Fibroblast of lung (primary cell): ENCODE results near the gene PPM1H. TPM values are rescaled to one million over a fixed set of nuclear protein-coding genes. Genes with fewer than 3 reads are reported as not detected.

Experiments
- DNase-seq, 2 donors: peaks; one replicate each; pipeline versions ENCODE4 v3.0.0 to v3.0.0-alpha.2; 2010; ENCODE audit warnings: low read depth in 2 of 2
- H2AFZ ChIP-seq: 2 replicates; pipeline ENCODE4 v1.5.1; 2012; ENCODE audit warnings: low read length, control low read depth, inconsistent platforms
- H3K27ac ChIP-seq: 2 replicates; pipeline ENCODE4 v1.5.1; 2011; ENCODE audit warnings: low read length, control low read depth; ENCODE audit not compliant: insufficient read depth
- H3K27me3 ChIP-seq: 2 replicates; pipeline ENCODE4 v1.5.1; 2011; ENCODE audit warnings: mild to moderate bottlenecking, low read length; ENCODE audit not compliant: control insufficient read depth, insufficient read depth
- H3K36me3 ChIP-seq: 2 replicates; pipeline ENCODE4 v1.5.1; 2011; ENCODE audit warnings: low read length; ENCODE audit not compliant: control insufficient read depth, insufficient read depth
- H3K4me1 ChIP-seq: 2 replicates; pipeline ENCODE4 v1.5.1; 2011; ENCODE audit warnings: low read length; ENCODE audit not compliant: control insufficient read depth, insufficient read depth; ENCODE audit errors: extremely low read depth
- H3K4me2 ChIP-seq: 2 replicates; pipeline ENCODE4 v1.5.1; 2011; ENCODE audit warnings: low read length, control low read depth; ENCODE audit not compliant: insufficient read depth; ENCODE audit errors: extremely low read depth
- H3K4me3 ChIP-seq, 4 experiments: fragments of 200-600 bp in 1 of 4; sonication (generic) in 1 of 4; replicated peaks in 1 of 4; 2 replicates each; pipeline ENCODE4 v1.5.1; 2011 to 2016; ENCODE audit warnings: low read length in 4 of 4, low read depth in 3 of 4, mild to moderate bottlenecking in 3 of 4, control low read depth in 2 of 4, inconsistent platforms in 1 of 4, mixed read lengths in 1 of 4; ENCODE audit not compliant: insufficient read depth in 1 of 4; ENCODE audit errors: control extremely low read depth in 1 of 4
- H3K79me2 ChIP-seq: 2 replicates; pipeline ENCODE4 v1.5.1; 2012; ENCODE audit warnings: mild to moderate bottlenecking, low read length, inconsistent platforms; ENCODE audit not compliant: control insufficient read depth, insufficient read depth
- H3K9ac ChIP-seq: 2 replicates; pipeline ENCODE4 v1.5.1; 2011; ENCODE audit warnings: mild to moderate bottlenecking, low read length, control low read depth; ENCODE audit not compliant: insufficient read depth
- H3K9me3 ChIP-seq: 2 replicates; pipeline ENCODE4 v1.5.1; 2012; ENCODE audit warnings: low read depth, low read length; ENCODE audit not compliant: control insufficient read depth, insufficient read depth
- H4K20me1 ChIP-seq: 2 replicates; pipeline ENCODE4 v1.5.1; 2011; ENCODE audit warnings: low read length; ENCODE audit not compliant: control insufficient read depth, insufficient read depth; ENCODE audit errors: extremely low read depth
- CTCF ChIP-seq, 2 donors: IDR thresholded peaks in 1 of 2; conservative IDR thresholded peaks in 1 of 2; 1 replicate in 1 of 2; 2 replicates in 1 of 2; pipeline ENCODE4 v1.5.1; 2011 to 2012; ENCODE audit warnings: low read length in 2 of 2, control low read depth in 1 of 2, inconsistent platforms in 1 of 2, low read depth in 1 of 2, mild to moderate bottlenecking in 1 of 2
- EZH2 ChIP-seq: IDR thresholded peaks from 2 replicates; pipeline ENCODE4 v1.5.1; 2012; ENCODE audit warnings: low read length, control low read depth, mild to moderate bottlenecking; ENCODE audit errors: missing control alignments
- polyA plus RNA-seq, 2 donors: library from polyadenylated mRNA; depleted of rRNA in 1 of 2; stranded (reverse) in 1 of 2; unstranded in 1 of 2; fragments of >200 nt; gene quantifications; 2 replicates each; pipeline ENCODE4 v1.2.1, GENCODE V29; 2011 to 2012; ENCODE audit warnings: missing spikeins in 1 of 2
- total RNA-seq: library from RNA; depleted of rRNA; stranded (reverse); fragments of >200 nt; gene quantifications from 2 replicates; pipeline ENCODE4 v1.2.1, GENCODE V29; 2014

Gene PPM1H
- total and polyA plus RNA-seq, 2 donors (not counting 1 experiment from before 2014, with no cell fraction given): 0.57 to 3.1 TPM

GRCh38 chr12:62618319-62618718 is 316.6 kb downstream of the PPM1H start:
- no peaks in the 10 kb centered on the region for H3K79me2 ChIP-seq
- no peak overlapping the region for H3K27ac ChIP-seq
- TF ChIP-seq CTCF (conservative IDR thresholded peaks at IDR 0.05 in 1 of 2, IDR thresholded peaks at IDR 0.05 in 1 of 2; ENCODE audit: low read depth in 1 of 2, low read length in 2 of 2): no peak
- no peak for TF ChIP-seq EZH2
- H2AFZ ChIP-seq: no peak overlapping the region
- no peaks in the 10 kb centered on the region for H3K4me1 ChIP-seq
- H3K9ac ChIP-seq: no peak overlapping the region
- H3K4me3 ChIP-seq: no peak overlapping the region
- H3K4me2 ChIP-seq: no peak overlapping the region
- no peaks in the 10 kb centered on the region for H4K20me1 ChIP-seq
- H3K36me3 ChIP-seq: no peaks in the 10 kb centered on the region
- DNase-seq: no peak
- H3K9me3 ChIP-seq: no peaks in the 10 kb centered on the region
- H3K27me3 ChIP-seq: no peaks in the 10 kb centered on the region

GRCh38 chr12:62613081-62613480 is 321.9 kb downstream of the PPM1H start:
- Histone ChIP-seq H3K4me1 (no peaks in the 10 kb centered on the region), H3K9me3 (no peaks in the 10 kb centered on the region)
- DNase-seq: no peak

GRCh38 chr12:62606654-62607053 is 328.3 kb downstream of the PPM1H start:
- Histone ChIP-seq H3K79me2 (peaks cover 65% of the 10 kb centered on the region), H3K4me3 (no peak overlapping the region), H3K27me3 (no peaks in the 10 kb centered on the region), H2AFZ (no peak overlapping the region), H3K9me3 (no peaks in the 10 kb centered on the region), H3K4me2 (no peak overlapping the region), H3K4me1 (peaks cover 2% of the 10 kb centered on the region), H3K27ac (no peak overlapping the region), H4K20me1 (no peaks in the 10 kb centered on the region), H3K9ac (no peak overlapping the region), H3K36me3 (peaks cover 2% of the 10 kb centered on the region)
- no peak for TF ChIP-seq EZH2
- TF ChIP-seq CTCF (conservative IDR thresholded peaks at IDR 0.05 in 1 of 2, IDR thresholded peaks at IDR 0.05 in 1 of 2; ENCODE audit: low read depth in 1 of 2, low read length in 2 of 2): no peak
- no peak for DNase-seq

More at GRCh38 chr12:62613081-62613480, 321.9 kb downstream of the PPM1H start:
- Histone ChIP-seq H3K36me3 (peaks cover 2% of the 10 kb centered on the region), H3K4me3 (no peak overlapping the region), H3K9ac (no peak overlapping the region), H3K79me2 (peaks cover 12% of the 10 kb centered on the region), H4K20me1 (no peaks in the 10 kb centered on the region), H2AFZ (no peak overlapping the region), H3K27ac (no peak overlapping the region), H3K27me3 (no peaks in the 10 kb centered on the region), H3K4me2 (no peak overlapping the region)
- no peak for TF ChIP-seq EZH2
- TF ChIP-seq CTCF (conservative IDR thresholded peaks at IDR 0.05 in 1 of 2, IDR thresholded peaks at IDR 0.05 in 1 of 2; ENCODE audit: low read depth in 1 of 2, low read length in 2 of 2): no peak
